Measurements from ENCODE around the gene SLC25A23. TPM values are rescaled to one million over a fixed set of nuclear protein-coding genes. Genes with fewer than 3 reads are reported as not detected.

Gene SLC25A23
- total and polyA plus RNA-seq, 9 of the 15 experiments (the other 6 are each of a cell fraction or from before 2014, with no cell fraction given): 6.1 to 72.0 (median 26.6) TPM

DNA sequence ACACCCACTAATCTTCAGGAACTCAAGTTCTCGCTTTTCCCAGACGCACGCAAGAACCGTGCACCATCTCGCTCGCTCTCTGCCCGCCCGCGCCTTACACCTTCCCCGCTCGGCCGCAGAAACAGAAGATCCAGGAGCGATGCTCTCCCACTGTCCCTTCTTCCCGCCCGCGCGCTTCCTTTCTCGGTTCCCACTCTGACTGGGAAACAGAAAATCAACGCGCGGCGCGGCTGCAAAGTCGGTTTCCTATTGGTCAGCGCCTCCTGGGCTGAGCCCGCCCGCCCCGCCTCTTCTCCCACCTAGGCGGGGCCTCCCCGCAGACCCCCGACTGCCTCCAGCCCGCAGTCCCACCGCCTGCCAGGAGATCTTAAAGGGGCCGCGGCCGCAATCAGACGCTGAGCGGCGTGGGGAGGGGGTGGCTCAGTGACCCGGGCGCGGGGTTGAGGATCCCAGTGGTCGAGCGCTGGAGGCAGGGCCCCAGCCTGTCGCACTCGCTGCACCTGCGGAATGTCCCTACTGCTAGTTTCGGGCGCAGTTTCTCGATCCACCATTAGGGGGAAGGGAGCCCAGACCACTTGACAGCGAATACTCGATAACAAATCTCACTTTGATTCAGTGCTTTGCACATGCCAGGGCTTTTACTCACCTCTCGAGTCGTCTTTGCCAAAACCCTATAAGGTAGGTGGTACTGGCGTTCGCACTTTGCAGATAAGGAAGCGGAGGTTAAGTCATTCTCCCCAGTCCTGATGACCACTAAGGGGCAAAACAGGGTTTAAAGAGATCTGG lies 700 bp upstream of the SLC25A23 start (continued):
- TF ChIP-seq NONO (IDR thresholded peaks at IDR 0.05; ENCODE audit: low read depth in 2 of 2, low read length in 1 of 2) (no peak), ZNF511 (CRISPR knock-in tag; IDR thresholded peaks at IDR 0.05) (peak; percentile 38; the same call in 1 of the 2 replicates), RBBP5 (IDR thresholded peaks at IDR 0.05; ENCODE audit: borderline replicate concordance, insufficient read depth, low read length, poor library complexity, severe bottlenecking) (no peak), ZBTB12 (CRISPR knock-in tag; IDR thresholded peaks at IDR 0.05) (no peak), NR1H2 (CRISPR knock-in tag; IDR thresholded peaks at IDR 0.05) (no peak), HMGN3 (IDR thresholded peaks at IDR 0.05; ENCODE audit: borderline replicate concordance, extremely low read depth, insufficient read length, low read depth, low read length) (peak; percentile 36), TSC22D4 (tag; IDR thresholded peaks at IDR 0.05) (no peak), DIDO1 (tag; IDR thresholded peaks at IDR 0.05; ENCODE audit: low read depth) (no peak), ZNF512 (tag; IDR thresholded peaks at IDR 0.05) (no peak), KDM4B (IDR thresholded peaks at IDR 0.05; ENCODE audit: borderline replicate concordance in 2 of 2, low read depth in 1 of 2) (no peak), TEAD4 (IDR thresholded peaks at IDR 0.05; ENCODE audit: low read length) (peak; percentile 80), TEAD4 (CRISPR knock-in tag; IDR thresholded peaks at IDR 0.05; ENCODE audit: borderline replicate concordance) (no peak), XRCC3 (IDR thresholded peaks at IDR 0.05) (no peak), ZNF175 (CRISPR knock-in tag; IDR thresholded peaks at IDR 0.05; ENCODE audit: low read depth) (no peak), ZBTB8A (IDR thresholded peaks at IDR 0.05; ENCODE audit: partially characterized antibody) (no peak), CTBP1 (IDR thresholded peaks at IDR 0.05; ENCODE audit: borderline replicate concordance) (peak; percentile 73), ARID1B (IDR thresholded peaks at IDR 0.05) (0 out of 2 replicates have a peak, but pooled peaks have one; percentile 12), EP300 (IDR thresholded peaks at IDR 0.05; ENCODE audit: low read length) (no peak), CEBPG (CRISPR knock-in tag; IDR thresholded peaks at IDR 0.05) (no peak), CEBPG (tag; conservative IDR thresholded peaks at IDR 0.05 in 1 of 2, IDR thresholded peaks at IDR 0.05 in 1 of 2) (no peak)
- TF ChIP-seq, protein P1, sequence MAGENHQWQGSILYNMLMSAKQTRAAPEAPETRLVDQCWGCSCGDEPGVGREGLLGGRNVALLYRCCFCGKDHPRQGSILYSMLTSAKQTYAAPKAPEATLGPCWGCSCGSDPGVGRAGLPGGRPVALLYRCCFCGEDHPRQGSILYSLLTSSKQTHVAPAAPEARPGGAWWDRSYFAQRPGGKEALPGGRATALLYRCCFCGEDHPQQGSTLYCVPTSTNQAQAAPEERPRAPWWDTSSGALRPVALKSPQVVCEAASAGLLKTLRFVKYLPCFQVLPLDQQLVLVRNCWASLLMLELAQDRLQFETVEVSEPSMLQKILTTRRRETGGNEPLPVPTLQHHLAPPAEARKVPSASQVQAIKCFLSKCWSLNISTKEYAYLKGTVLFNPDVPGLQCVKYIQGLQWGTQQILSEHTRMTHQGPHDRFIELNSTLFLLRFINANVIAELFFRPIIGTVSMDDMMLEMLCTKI (IDR thresholded peaks at IDR 0.05; ENCODE audit: partially characterized antibody): no peak
- TF ChIP-seq, protein P2, sequence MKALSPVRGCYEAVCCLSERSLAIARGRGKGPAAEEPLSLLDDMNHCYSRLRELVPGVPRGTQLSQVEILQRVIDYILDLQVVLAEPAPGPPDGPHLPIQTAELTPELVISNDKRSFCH (CRISPR knock-in tag; IDR thresholded peaks at IDR 0.05): no peak
- TF ChIP-seq, protein P2 (tag; IDR thresholded peaks at IDR 0.05): no peak

Measured in K562 (cell line).